ENCODE results near the gene DNAJC5G. TPM values are rescaled to one million over a fixed set of nuclear protein-coding genes. Genes with fewer than 3 reads are reported as not detected.

Gene DNAJC5G
- polyA plus RNA-seq, 1 of the 3 experiments (the other 2 are of a cell fraction), result 0.18 TPM

DNA sequence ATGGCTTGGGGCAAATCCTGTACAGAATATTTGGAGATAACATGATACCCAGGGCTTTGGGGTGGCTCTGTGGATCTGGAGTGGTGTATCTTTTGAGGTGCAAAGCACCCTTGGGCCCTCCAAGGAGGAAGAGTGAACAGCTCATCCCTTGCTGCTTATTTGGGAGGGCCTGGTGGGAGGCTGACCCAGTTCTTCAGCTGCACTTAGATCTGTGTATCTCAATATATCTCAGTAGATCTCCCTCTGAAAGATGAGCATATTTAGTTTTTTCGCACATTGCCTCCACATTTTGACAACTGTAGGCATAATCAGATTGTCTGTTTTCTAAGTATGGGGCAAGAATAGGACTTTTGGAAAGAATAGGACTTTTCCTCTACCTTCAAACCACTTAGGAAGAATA lies 9.8 kb downstream of the DNAJC5G start (continued):
- TF ChIP-seq, protein P1, sequence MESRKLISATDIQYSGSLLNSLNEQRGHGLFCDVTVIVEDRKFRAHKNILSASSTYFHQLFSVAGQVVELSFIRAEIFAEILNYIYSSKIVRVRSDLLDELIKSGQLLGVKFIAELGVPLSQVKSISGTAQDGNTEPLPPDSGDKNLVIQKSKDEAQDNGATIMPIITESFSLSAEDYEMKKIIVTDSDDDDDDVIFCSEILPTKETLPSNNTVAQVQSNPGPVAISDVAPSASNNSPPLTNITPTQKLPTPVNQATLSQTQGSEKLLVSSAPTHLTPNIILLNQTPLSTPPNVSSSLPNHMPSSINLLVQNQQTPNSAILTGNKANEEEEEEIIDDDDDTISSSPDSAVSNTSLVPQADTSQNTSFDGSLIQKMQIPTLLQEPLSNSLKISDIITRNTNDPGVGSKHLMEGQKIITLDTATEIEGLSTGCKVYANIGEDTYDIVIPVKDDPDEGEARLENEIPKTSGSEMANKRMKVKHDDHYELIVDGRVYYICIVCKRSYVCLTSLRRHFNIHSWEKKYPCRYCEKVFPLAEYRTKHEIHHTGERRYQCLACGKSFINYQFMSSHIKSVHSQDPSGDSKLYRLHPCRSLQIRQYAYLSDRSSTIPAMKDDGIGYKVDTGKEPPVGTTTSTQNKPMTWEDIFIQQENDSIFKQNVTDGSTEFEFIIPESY (IDR thresholded peaks at IDR 0.05; ENCODE audit: borderline replicate concordance, low read depth), result no peak

DNA sequence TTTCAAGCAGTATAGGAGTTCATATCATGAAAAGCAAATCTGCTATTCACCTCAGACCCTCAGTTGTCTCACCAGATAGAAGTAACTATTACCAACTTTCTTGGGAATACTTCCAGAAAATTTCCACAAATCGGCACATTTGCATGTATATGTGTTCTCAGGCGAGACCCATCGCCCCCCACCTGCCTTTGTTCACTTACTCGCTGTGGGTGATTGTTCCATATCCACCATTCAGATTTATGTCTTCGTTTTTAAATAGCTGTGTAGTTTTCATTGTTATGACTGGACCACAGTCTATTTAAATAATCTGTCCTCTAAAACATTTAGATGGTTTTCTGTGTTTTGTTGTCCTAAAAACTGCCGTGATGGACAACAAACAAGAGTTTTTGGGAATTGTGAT lies 10.2 kb downstream of the DNAJC5G start:
- Histone ChIP-seq H2AFZ (ENCODE audit: low read depth) (no peak overlapping the region), H3K27ac (ENCODE audit: low read depth in 2 of 2, low read length in 1 of 2) (no peak overlapping the region), H3K27me3 (ENCODE audit: insufficient read depth) (no peaks in the 10 kb centered on the region), H3K4me3 (ENCODE audit: low read depth in 2 of 2, low read length in 1 of 2) (no peak overlapping the region), H4K20me1 (ENCODE audit: insufficient read depth) (no peaks in the 10 kb centered on the region), H3K36me3 (replicated peaks in 1 of 2; ENCODE audit: control insufficient read depth in 1 of 2, insufficient read depth in 2 of 2, low read length in 1 of 2) (no peaks in the 10 kb centered on the region), H3K9me3 (no peaks in the 10 kb centered on the region), H3K9me2 (no peaks in the 10 kb centered on the region), H3F3A (replicated peaks; ENCODE audit: insufficient read depth) (peaks cover 3% of the 10 kb centered on the region), H3K79me2 (ENCODE audit: insufficient read depth) (no peaks in the 10 kb centered on the region), H3K9ac (no peak overlapping the region), H3K4me2 (no peak overlapping the region), H3K4me1 (ENCODE audit: control insufficient read depth in 1 of 2, insufficient read depth in 2 of 2, low read depth in 1 of 2, low read length in 1 of 2) (peaks cover 0 to 19% of the 10 kb centered on the region in 2 experiments; a peak in 3 of 4 replicates)
- DNase-seq, result no peak
- POLR2A ChIA-PET, result no interaction called here
- no peak for TF ChIP-seq TEAD4 (IDR thresholded peaks at IDR 0.05; ENCODE audit: borderline replicate concordance, insufficient read depth)
- no peak for TF ChIP-seq YY1 (IDR thresholded peaks at IDR 0.05; ENCODE audit: low read depth)
- TF ChIP-seq GATA2 (CRISPR knock-in tag; IDR thresholded peaks at IDR 0.05), result no peak
- TF ChIP-seq NRF1 (IDR thresholded peaks at IDR 0.05; ENCODE audit: low read depth, low read length), result no peak
- TF ChIP-seq, protein P2, sequence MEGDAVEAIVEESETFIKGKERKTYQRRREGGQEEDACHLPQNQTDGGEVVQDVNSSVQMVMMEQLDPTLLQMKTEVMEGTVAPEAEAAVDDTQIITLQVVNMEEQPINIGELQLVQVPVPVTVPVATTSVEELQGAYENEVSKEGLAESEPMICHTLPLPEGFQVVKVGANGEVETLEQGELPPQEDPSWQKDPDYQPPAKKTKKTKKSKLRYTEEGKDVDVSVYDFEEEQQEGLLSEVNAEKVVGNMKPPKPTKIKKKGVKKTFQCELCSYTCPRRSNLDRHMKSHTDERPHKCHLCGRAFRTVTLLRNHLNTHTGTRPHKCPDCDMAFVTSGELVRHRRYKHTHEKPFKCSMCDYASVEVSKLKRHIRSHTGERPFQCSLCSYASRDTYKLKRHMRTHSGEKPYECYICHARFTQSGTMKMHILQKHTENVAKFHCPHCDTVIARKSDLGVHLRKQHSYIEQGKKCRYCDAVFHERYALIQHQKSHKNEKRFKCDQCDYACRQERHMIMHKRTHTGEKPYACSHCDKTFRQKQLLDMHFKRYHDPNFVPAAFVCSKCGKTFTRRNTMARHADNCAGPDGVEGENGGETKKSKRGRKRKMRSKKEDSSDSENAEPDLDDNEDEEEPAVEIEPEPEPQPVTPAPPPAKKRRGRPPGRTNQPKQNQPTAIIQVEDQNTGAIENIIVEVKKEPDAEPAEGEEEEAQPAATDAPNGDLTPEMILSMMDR (IDR thresholded peaks at IDR 0.05), result no peak
- TF ChIP-seq JUND (IDR thresholded peaks at IDR 0.05), result no peak
- WGBS (ENCODE audit: low lambda C conversion rate), result 71% methylated on average over 6 of the region's 6 CpGs
- CTCF ChIA-PET, result interaction anchor here (0.7 to 18.0 kb wide), 5 partner anchors 11 to 223 kb away, joined by 3 to 392 read pairs (median 87); partner anchors contain the start of gene SLC30A3

DNA sequence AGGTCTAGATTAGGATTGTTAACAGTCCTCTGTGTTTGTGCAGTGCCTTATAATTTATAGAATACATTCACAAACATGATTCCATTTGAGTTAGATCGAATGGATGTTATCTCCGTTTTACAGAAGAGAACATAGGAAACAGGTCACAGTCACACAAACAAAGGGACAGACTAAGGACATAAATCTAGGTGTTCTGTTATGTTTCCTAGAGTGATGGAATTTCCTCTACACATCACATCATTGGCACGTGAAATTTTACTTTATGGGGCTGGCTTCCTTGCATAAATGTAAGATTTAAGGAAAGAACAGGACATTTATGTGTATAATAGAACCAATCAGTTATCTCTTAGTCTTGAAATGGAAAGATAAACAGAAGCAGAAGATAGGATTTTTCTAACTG lies 13.4 kb downstream of the DNAJC5G start:
- H3F3A ChIP-seq (replicated peaks; ENCODE audit: insufficient read depth), result peaks cover 10% of the 10 kb centered on the region
- TF ChIP-seq TAF1 (IDR thresholded peaks at IDR 0.05; ENCODE audit: borderline replicate concordance, low read depth, low read length), result no peak
- TF ChIP-seq EP300 (IDR thresholded peaks at IDR 0.05; ENCODE audit: borderline replicate concordance in 1 of 2, low read depth in 1 of 2, low read length in 1 of 2), result no peak
- no peak for TF ChIP-seq RCOR1 (IDR thresholded peaks at IDR 0.05; ENCODE audit: low read length)
- no peak for TF ChIP-seq YY1 (IDR thresholded peaks at IDR 0.05; ENCODE audit: low read depth)
- TF ChIP-seq, protein P3, sequence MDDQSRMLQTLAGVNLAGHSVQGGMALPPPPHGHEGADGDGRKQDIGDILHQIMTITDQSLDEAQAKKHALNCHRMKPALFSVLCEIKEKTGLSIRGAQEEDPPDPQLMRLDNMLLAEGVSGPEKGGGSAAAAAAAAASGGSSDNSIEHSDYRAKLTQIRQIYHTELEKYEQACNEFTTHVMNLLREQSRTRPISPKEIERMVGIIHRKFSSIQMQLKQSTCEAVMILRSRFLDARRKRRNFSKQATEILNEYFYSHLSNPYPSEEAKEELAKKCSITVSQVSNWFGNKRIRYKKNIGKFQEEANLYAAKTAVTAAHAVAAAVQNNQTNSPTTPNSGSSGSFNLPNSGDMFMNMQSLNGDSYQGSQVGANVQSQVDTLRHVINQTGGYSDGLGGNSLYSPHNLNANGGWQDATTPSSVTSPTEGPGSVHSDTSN (IDR thresholded peaks at IDR 0.05), result no peak
- TF ChIP-seq, protein P2 (IDR thresholded peaks at IDR 0.05), result no peak
- TF ChIP-seq POLR2AphosphoS5 (IDR thresholded peaks at IDR 0.05; ENCODE audit: low read depth, low read length), result no peak
- no peak for TF ChIP-seq FOSL2 (IDR thresholded peaks at IDR 0.05; ENCODE audit: borderline replicate concordance, low read depth)
- TF ChIP-seq SMC3 (IDR thresholded peaks at IDR 0.05; ENCODE audit: low read depth, low read length), result no peak
- H3K4me2 ChIP-seq, result no peak overlapping the region
- no peaks in the 10 kb centered on the region for H4K20me1 ChIP-seq (ENCODE audit: insufficient read depth)
- 16% methylated on average over 3 of the region's 3 CpGs for WGBS (ENCODE audit: low lambda C conversion rate)
- H3K9me2 ChIP-seq, result no peaks in the 10 kb centered on the region
- no peak overlapping the region for H3K27ac ChIP-seq (ENCODE audit: low read depth in 2 of 2, low read length in 1 of 2)
- no peak overlapping the region for H3K4me3 ChIP-seq (ENCODE audit: low read depth in 2 of 2, low read length in 1 of 2)
- H3K4me1 ChIP-seq (ENCODE audit: control insufficient read depth in 1 of 2, insufficient read depth in 2 of 2, low read depth in 1 of 2, low read length in 1 of 2), result peaks cover 2 to 10% of the 10 kb centered on the region in 2 experiments; a peak in 3 of 4 replicates
- no peak for DNase-seq
- POLR2A ChIA-PET, result no interaction called here
- H3K9me3 ChIP-seq, result no peaks in the 10 kb centered on the region
- H3K9ac ChIP-seq, result no peak overlapping the region
- CTCF ChIA-PET, result interaction anchor here (1.1 to 18.7 kb wide), 4 partner anchors 7 to 21 kb away, joined by 3 to 392 read pairs (median 204); partner anchors contain the start of genes SLC30A3, TRIM54 and UCN
- no peaks in the 10 kb centered on the region for H3K36me3 ChIP-seq (replicated peaks in 1 of 2; ENCODE audit: control insufficient read depth in 1 of 2, insufficient read depth in 2 of 2, low read length in 1 of 2)
- H2AFZ ChIP-seq (ENCODE audit: low read depth), result no peak overlapping the region
- no peaks in the 10 kb centered on the region for H3K79me2 ChIP-seq (ENCODE audit: insufficient read depth)
- no peaks in the 10 kb centered on the region for H3K27me3 ChIP-seq (ENCODE audit: insufficient read depth)
